OCI-LY1 (cell line): ENCODE data around the gene AGFG2.
"Not testable (repeated sequence)": the region's sequence is repeated elsewhere in the genome, so short reads cannot be mapped to it uniquely, and the experiment has no call there.

ENCODE experiments used
- H2AFZ ChIP-seq: fragments of 200-600 bp; sonication (generic), shearing (Covaris generic); 2 replicates; pipeline ENCODE4 v1.6.0; 2014; ENCODE audit warnings: antibody characterized with exemption, mild to moderate bottlenecking, low read length
- H3F3A ChIP-seq: fragments of 200-600 bp; sonication (generic), shearing (Covaris generic); 2 replicates; pipeline ENCODE4 v1.6.0; 2014; ENCODE audit warnings: mild to moderate bottlenecking, antibody characterized with exemption, low read length, moderate library complexity; ENCODE audit not compliant: insufficient read depth
- H3K27ac ChIP-seq: fragments of 200-600 bp; sonication (generic); 2 replicates; pipeline ENCODE4 v1.5.1; 2014; ENCODE audit warnings: low read length, mixed run types, mild to moderate bottlenecking, low read depth; ENCODE audit not compliant: poor library complexity, severe bottlenecking
- H3K27me3 ChIP-seq: fragments of 200-600 bp; sonication (generic); 2 replicates; pipeline ENCODE4 v1.6.0; 2014; ENCODE audit warnings: antibody characterized with exemption, mild to moderate bottlenecking, low read length, moderate library complexity; ENCODE audit not compliant: insufficient read depth
- H3K36me3 ChIP-seq: fragments of 200-600 bp; sonication (generic); 2 replicates; pipeline ENCODE4 v1.6.1; 2014; ENCODE audit warnings: mild to moderate bottlenecking, antibody characterized with exemption, low read length, moderate library complexity, mixed read lengths; ENCODE audit not compliant: insufficient read depth
- H3K4me1 ChIP-seq: fragments of 200-600 bp; sonication (generic); 2 replicates; pipeline ENCODE4 v1.5.1; 2014; ENCODE audit warnings: mild to moderate bottlenecking, low read length, moderate library complexity; ENCODE audit not compliant: insufficient read depth, severe bottlenecking
- H3K4me2 ChIP-seq: fragments of 200-600 bp; sonication (generic), shearing (Covaris generic); 2 replicates; pipeline ENCODE4 v1.6.1; 2014; ENCODE audit warnings: low read length
- H3K4me3 ChIP-seq: fragments of 200-600 bp; sonication (generic); 2 replicates; pipeline ENCODE4 v1.5.1; 2014; ENCODE audit warnings: low read length, low read depth, mild to moderate bottlenecking, mixed read lengths; ENCODE audit not compliant: poor library complexity, severe bottlenecking
- H3K79me2 ChIP-seq: fragments of 200-600 bp; shearing (Covaris generic); 2 replicates; pipeline ENCODE4 v1.6.1; 2016; ENCODE audit warnings: mixed run types, low read length, mixed read lengths; ENCODE audit not compliant: insufficient read depth
- H3K9ac ChIP-seq: fragments of 200-600 bp; sonication (generic), shearing (Covaris generic); 2 replicates; pipeline ENCODE4 v1.6.1; 2014; ENCODE audit warnings: mild to moderate bottlenecking, low read length, mixed read lengths
- H3K9me2 ChIP-seq: fragments of 200-600 bp; sonication (generic), shearing (Covaris generic); 2 replicates; pipeline ENCODE4 v1.6.1; 2014; ENCODE audit warnings: low read depth, mild to moderate bottlenecking, low read length, mixed read lengths
- H3K9me3 ChIP-seq: fragments of 200-600 bp; shearing (Covaris generic); 2 replicates; pipeline ENCODE4 v1.6.1; 2014; ENCODE audit warnings: low read length, mixed read lengths
- H4K20me1 ChIP-seq: fragments of 200-600 bp; sonication (generic), shearing (Covaris generic); 2 replicates; pipeline ENCODE4 v1.6.0; 2016; ENCODE audit warnings: mild to moderate bottlenecking, low read length; ENCODE audit not compliant: insufficient read depth
- CTCF ChIP-seq: fragments of 200-600 bp; sonication (generic), shearing (Covaris generic); IDR thresholded peaks from 2 replicates; pipeline ENCODE4 v1.5.1; 2017; ENCODE audit warnings: mild to moderate bottlenecking, antibody characterized with exemption, low read length, moderate library complexity, mixed read lengths
- EZH2 ChIP-seq: fragments of 200-600 bp; sonication (generic), shearing (Covaris generic); IDR thresholded peaks from 2 replicates; pipeline ENCODE4 v1.8.0; 2017; ENCODE audit warnings: borderline replicate concordance, mixed run types, mild to moderate bottlenecking, antibody characterized with exemption, low read length, moderate library complexity, mixed read lengths

Gene AGFG2

GRCh38 chr7:100517305-100517704 lies 21.7 kb upstream of the AGFG2 start:
- H4K20me1 ChIP-seq: no peaks in the 10 kb centered on the region
- H3K4me1 ChIP-seq: peaks cover 7% of the 10 kb centered on the region
- no peaks in the 10 kb centered on the region for H3K9me3 ChIP-seq
- H3K4me2 ChIP-seq: no peak overlapping the region
- H3K36me3 ChIP-seq: no peaks in the 10 kb centered on the region
- H3K4me3 ChIP-seq: no peak overlapping the region
- H3K27me3 ChIP-seq: peaks cover 9% of the 10 kb centered on the region; the same call in 1 of the 2 replicates
- no peak overlapping the region for H2AFZ ChIP-seq
- H3K27ac ChIP-seq: no peak overlapping the region
- H3K9me2 ChIP-seq: no peaks in the 10 kb centered on the region
- H3F3A ChIP-seq: no peaks in the 10 kb centered on the region
- H3K9ac ChIP-seq: no peak overlapping the region
- TF ChIP-seq EZH2 (no peak), CTCF (no peak)
- H3K79me2 ChIP-seq: no peaks in the 10 kb centered on the region

GRCh38 chr7:100519580-100519979 lies 19.4 kb upstream of the AGFG2 start:
- Histone ChIP-seq H3K4me2 (no peak overlapping the region), H3K79me2 (no peaks in the 10 kb centered on the region), H3F3A (no peaks in the 10 kb centered on the region), H3K4me1 (peaks cover 7% of the 10 kb centered on the region), H4K20me1 (no peaks in the 10 kb centered on the region), H3K27ac (no peak overlapping the region), H3K27me3 (no peaks in the 10 kb centered on the region), H3K9me2 (no peaks in the 10 kb centered on the region), H3K4me3 (no peak overlapping the region), H3K9ac (no peak overlapping the region), H3K36me3 (no peaks in the 10 kb centered on the region), H2AFZ (no peak overlapping the region), H3K9me3 (no peaks in the 10 kb centered on the region)
- TF ChIP-seq EZH2 (no peak), CTCF (no peak)

- Histone ChIP-seq H3K9me3 (no peaks in the 10 kb centered on the region), H3K9me2 (no peaks in the 10 kb centered on the region), H3K4me3 (no peak overlapping the region), H3K79me2 (no peaks in the 10 kb centered on the region), H2AFZ (no peak overlapping the region), H4K20me1 (no peaks in the 10 kb centered on the region), H3F3A (no peaks in the 10 kb centered on the region), H3K4me1 (peaks cover 7% of the 10 kb centered on the region), H3K4me2 (no peak overlapping the region), H3K27me3 (no peaks in the 10 kb centered on the region), H3K27ac (no peak overlapping the region), H3K9ac (no peak overlapping the region), H3K36me3 (no peaks in the 10 kb centered on the region)
- TF ChIP-seq EZH2: no peak
These were observed 18.9 kb upstream of the AGFG2 start for GRCh38 chr7:100520138-100520537.

GRCh38 chr7:100521076-100521475 lies 17.9 kb upstream of the AGFG2 start:
- no peaks in the 10 kb centered on the region for H3K36me3 ChIP-seq
- H3K27me3 ChIP-seq: no peaks in the 10 kb centered on the region
- H2AFZ ChIP-seq: no peak overlapping the region
- H3F3A ChIP-seq: no peaks in the 10 kb centered on the region
- H3K9me2 ChIP-seq: no peaks in the 10 kb centered on the region
- H3K4me2 ChIP-seq: no peak overlapping the region
- TF ChIP-seq EZH2 (no peak), CTCF (no peak)
- H3K4me1 ChIP-seq: peaks cover 6% of the 10 kb centered on the region
- no peaks in the 10 kb centered on the region for H3K9me3 ChIP-seq
- H4K20me1 ChIP-seq: no peaks in the 10 kb centered on the region
- no peak overlapping the region for H3K9ac ChIP-seq
- H3K27ac ChIP-seq: no peak overlapping the region
- H3K79me2 ChIP-seq: no peaks in the 10 kb centered on the region
- no peak overlapping the region for H3K4me3 ChIP-seq

GRCh38 chr7:100521909-100522593 lies 17.0 kb upstream of the AGFG2 start:
- not testable (repeated sequence) for H2AFZ ChIP-seq, H3K4me1 ChIP-seq, H3K9me2 ChIP-seq, H3K9ac ChIP-seq, H3K36me3 ChIP-seq, H3F3A ChIP-seq, H3K27ac ChIP-seq, H3K4me2 ChIP-seq, H4K20me1 ChIP-seq, H3K4me3 ChIP-seq, H3K9me3 ChIP-seq, H3K79me2 ChIP-seq, H3K27me3 ChIP-seq
